Urinary bladder (tissue), 4 donors: ENCODE results near the gene CDC42EP5. TPM values are rescaled to one million over a fixed set of nuclear protein-coding genes. Genes with fewer than 3 reads are reported as not detected.

Source experiments
- DNase-seq: peaks from one replicate; pipeline ENCODE4 v3.0.0-alpha.2; 2015; ENCODE audit errors: extremely low spot score
- H3K27ac ChIP-seq: one replicate; pipeline ENCODE4 v1.5.1; 2013; ENCODE audit warnings: low read depth, mild to moderate bottlenecking, moderate library complexity
- H3K36me3 ChIP-seq: one replicate; pipeline ENCODE4 v1.6.1; 2013; ENCODE audit warnings: mild to moderate bottlenecking, moderate library complexity; ENCODE audit not compliant: insufficient read depth
- H3K4me1 ChIP-seq: one replicate; pipeline ENCODE4 v1.6.1; 2013; ENCODE audit warnings: mild to moderate bottlenecking, moderate library complexity; ENCODE audit not compliant: insufficient read depth
- H3K4me3 ChIP-seq: one replicate; pipeline ENCODE4 v1.5.1; 2013; ENCODE audit warnings: low read depth, low read length
- WGBS: extraction: QIAGEN DNeasy Blood & Tissue Kit; methylation state at CpG from one replicate; pipeline ENCODE4 v1.1.7; 2013; 5-methylcytosine and 5-hydroxymethylcytosine counted together
- polyA plus RNA-seq: library from polyadenylated mRNA; stranded (reverse); fragments of 200-250 nt; gene quantifications from one replicate; pipeline ENCODE4 v1.2.3, GENCODE V29; 2013
- total RNA-seq: library from RNA; depleted of rRNA; stranded (reverse); fragments of >200 nt; gene quantifications from one replicate; pipeline ENCODE4 v1.2.3, GENCODE V29; 2014
- donor health status: healthy with polysubstance abuse.
- donor health status: healthy.

The CDC42EP5 gene
- total and polyA plus RNA-seq, 2 donors, result 31.4 to 42.4 TPM

DNA sequence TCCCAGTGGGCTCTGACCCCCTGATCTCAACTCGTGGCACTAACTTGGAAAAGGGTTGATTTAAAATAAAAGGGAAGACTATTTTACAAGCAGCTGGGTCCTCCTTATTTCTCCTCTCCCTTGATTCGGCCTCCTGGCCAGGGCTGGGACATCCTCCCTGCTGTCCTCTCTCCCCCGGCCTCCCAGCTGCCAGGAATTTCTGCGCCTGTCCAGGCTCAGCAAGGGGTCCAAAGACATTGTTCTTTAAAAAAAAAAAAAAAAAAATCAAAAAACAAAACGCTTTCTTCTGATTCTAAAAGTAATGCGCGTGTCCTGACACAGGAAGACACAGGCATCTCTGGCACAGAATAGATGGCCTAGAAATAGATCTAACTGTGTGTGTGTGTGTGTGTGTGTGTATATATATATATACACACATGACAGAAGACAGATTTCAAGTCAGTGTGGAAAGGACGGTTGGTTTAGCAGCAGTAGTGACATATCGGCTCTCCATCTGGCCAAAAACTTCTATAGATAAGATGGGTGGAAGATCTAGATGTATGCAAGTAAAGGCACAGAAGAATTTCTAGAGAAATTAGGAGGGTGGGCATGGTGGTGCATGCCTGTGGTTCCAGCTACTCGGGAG, 36.4 kb downstream of the CDC42EP5 start:
- WGBS, result 68% methylated on average over 10 of the region's 10 CpGs
- Histone ChIP-seq H3K27ac (no peak overlapping the region), H3K36me3 (no peaks in the 10 kb centered on the region), H3K4me3 (no peak overlapping the region), H3K4me1 (no peaks in the 10 kb centered on the region)
- no peak for DNase-seq

DNA sequence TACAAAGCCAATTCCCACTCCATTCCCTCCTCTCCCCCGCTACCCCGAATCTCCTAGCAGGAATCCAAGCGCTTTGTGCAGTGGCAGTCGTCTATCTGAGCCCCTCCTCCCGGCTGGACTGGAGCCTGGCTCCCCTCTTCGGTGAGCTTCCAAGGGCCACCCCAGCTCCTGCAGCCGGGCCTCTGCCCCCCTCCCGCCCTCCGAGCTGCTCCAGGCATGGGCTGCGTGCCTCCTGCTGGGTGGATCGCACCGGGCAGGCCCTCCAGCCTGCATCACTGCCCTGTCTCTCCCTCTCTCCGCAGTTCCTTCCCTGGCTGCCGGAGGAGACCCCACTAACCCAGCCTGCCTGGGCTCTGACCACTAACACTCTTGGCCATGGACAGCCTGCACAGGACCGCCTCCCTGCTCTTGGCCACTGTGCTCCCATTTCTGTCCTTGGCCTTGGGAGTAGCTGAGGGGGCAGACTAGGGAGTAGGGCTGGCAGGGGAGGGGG, 37.0 kb downstream of the CDC42EP5 start:
- 30% methylated on average over 15 of the region's 15 CpGs for WGBS
- Histone ChIP-seq H3K4me1 (no peaks in the 10 kb centered on the region), H3K36me3 (no peaks in the 10 kb centered on the region), H3K4me3 (no peak overlapping the region), H3K27ac (no peak overlapping the region)
- DNase-seq, result no peak

DNA sequence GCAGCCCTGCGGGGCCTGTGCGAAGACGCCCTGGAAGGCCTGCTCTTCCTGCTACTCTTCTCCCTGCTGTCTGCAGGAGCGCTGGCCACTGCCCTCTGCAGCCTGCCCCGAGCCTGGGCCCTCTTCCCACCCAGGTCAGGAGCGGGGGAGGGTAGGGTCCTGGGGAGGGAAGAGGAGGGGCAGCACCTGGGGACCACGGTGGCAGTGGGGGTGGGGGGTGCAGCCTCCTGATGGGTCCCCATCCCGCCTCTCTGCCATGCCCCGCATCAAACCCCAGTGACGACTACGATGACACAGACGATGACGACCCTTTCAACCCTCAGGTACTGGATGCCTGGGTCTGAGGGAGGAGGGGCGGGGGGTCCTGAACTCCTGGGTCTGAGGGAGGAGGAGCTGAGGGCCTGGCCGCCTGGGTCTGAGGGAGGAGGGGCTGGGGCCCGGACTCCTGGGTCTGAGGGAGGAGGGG, 37.5 kb downstream of the CDC42EP5 start:
- Histone ChIP-seq H3K27ac (no peak overlapping the region), H3K4me3 (no peak overlapping the region), H3K36me3 (no peaks in the 10 kb centered on the region), H3K4me1 (no peaks in the 10 kb centered on the region)
- DNase-seq, result no peak
- 23% methylated on average over 16 of the region's 16 CpGs for WGBS

DNA sequence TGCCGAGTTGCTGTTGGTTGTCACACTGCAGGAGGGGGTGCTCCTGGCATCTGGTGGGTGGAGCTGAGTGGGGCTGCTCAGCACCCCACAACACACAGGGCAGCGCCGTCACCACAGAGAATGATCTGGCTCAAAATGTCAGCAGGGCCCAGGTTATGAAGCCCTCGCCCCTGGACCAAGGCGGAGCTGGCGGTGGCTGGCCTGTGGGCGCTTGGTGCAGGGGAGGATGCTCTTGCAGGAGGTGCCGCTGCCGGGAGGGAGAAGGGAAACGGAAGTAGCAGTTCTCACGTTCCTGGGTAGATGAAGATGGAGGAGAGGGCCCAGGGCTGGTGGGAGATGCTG, 38.3 kb downstream of the CDC42EP5 start:
- Histone ChIP-seq H3K4me1 (no peaks in the 10 kb centered on the region), H3K27ac (no peak overlapping the region), H3K36me3 (no peaks in the 10 kb centered on the region), H3K4me3 (no peak overlapping the region)
- DNase-seq, result no peak
- WGBS, result 48% methylated on average over 11 of the region's 11 CpGs

DNA sequence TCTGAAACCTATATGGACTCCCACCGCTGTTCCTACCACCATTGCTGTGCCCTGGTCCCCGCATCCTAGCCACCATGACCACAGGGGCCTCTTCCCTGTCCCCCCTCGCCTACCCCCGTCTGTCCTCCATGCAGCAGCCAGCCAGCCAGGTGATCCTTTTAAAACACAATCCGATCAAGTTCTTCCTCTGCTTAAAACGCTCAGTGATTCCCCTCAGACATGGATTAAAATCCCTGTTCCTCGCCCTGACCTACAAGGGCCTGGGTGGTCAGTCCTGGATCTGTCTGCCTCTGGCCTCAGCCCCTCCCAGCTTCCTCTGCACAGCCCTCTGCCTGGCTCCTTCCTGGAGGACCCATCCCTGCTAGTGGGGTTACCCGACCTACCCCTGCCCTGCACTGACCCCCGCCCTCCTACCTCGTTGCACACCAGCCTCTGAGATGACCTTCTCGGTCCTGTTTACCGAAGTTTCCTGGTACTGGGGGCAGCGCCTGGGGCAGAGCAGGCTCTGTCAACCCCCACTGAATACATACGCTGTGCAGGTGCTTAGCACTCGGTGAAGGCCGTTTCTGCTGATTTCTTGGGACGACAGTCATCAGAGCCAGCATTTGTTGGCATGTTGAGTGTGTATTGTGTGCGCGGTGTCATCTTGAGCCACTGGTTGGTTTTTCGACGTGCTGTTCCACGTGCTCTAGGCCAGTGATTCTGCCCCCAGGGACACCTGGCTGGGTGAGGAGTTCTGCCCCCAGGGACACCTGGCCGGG, 38.8 kb downstream of the CDC42EP5 start:
- no peak for DNase-seq
- 54% methylated on average over 23 of the region's 23 CpGs for WGBS
- H3K36me3 ChIP-seq, result no peaks in the 10 kb centered on the region
- no peak overlapping the region for H3K27ac ChIP-seq
- no peaks in the 10 kb centered on the region for H3K4me1 ChIP-seq
- H3K4me3 ChIP-seq, result no peak overlapping the region

DNA sequence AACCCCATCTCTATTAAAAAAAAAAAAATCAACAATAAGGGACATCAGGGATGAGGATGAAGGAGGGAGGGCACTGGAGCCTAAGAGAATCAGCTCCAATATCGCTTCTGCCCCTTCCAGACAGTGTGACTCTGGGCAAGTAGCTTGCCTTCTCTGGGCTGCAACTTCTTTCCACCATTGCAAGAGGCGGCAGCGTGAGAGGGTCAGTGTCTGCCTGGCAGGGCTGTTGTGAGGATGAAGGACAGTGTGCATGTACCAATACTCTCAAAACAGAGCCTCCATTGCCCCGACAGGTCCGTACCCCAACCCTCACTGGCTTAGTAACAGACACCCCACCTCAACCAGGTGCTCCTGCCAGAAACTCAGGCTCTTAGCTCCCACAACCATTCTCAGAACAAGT, 39.4 kb downstream of the CDC42EP5 start:
- no peak overlapping the region for H3K27ac ChIP-seq
- no peak for DNase-seq
- WGBS, result 93% methylated on average over 5 of the region's 5 CpGs
- no peaks in the 10 kb centered on the region for H3K36me3 ChIP-seq
- H3K4me1 ChIP-seq, result no peaks in the 10 kb centered on the region
- H3K4me3 ChIP-seq, result no peak overlapping the region

DNA sequence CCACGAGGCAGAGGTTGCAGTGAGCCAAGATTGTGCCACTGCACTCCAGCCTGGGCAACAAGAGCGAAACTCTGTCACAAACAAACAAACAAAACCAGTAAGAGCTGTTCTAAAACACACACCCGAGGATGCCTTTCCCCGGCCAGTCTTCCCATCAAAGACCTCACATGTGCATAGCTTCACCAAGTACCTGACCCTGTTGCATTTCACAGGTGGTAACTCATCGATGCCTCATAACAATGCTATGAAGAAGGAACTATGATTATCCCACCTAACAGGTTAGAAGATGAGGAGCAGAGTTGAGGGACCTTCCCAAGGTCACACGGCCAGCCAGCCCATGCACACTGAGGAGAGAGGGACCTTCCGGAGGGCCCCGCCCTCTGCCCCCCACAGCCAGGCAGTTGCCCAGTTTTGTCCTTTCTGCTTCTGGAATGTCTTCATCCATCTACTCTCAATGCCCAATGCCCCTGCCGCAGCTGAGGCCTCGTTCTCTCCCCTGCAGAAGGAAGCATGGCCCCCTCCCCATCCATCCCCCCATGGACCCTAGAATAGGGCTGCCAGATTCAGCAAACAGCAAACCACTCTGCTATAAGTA, 40.9 kb downstream of the CDC42EP5 start:
- no peak for DNase-seq
- Histone ChIP-seq H3K4me1 (no peaks in the 10 kb centered on the region), H3K4me3 (no peak overlapping the region), H3K36me3 (no peaks in the 10 kb centered on the region), H3K27ac (no peak overlapping the region)
- WGBS, result 73% methylated on average over 10 of the region's 10 CpGs

DNA sequence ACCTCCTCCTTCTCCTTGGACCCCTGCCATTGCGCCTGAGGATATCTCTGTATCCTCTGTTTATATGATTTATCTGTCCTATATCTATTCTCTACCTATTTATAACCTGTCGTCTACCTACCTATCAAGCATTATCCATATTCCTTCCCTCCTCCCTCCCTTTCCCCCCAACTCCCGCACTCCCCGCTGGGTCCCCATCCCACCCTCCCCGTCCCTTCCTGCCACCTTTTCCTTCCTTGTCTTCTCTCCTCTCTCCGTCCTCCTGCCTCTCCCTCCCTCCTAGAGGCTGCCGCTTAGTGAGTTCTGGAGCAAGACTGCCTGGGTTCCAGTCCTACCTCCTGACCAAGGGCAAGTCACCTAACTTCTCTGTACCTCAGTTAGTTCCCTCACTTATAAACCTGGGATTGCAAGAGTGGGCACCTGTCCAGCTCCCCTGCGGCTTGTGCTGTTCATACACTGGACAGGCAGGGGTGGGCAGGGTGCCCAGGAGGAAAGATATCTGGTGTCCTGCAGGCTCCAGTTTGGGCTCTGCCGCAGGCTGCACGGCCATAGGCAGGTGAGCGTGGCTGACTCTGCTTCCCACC, 41.7 kb downstream of the CDC42EP5 start:
- 19% methylated on average over 11 of the region's 11 CpGs for WGBS
- H3K4me3 ChIP-seq, result no peak overlapping the region
- H3K36me3 ChIP-seq, result no peaks in the 10 kb centered on the region
- no peaks in the 10 kb centered on the region for H3K4me1 ChIP-seq
- H3K27ac ChIP-seq, result no peak overlapping the region
- no peak for DNase-seq

DNA sequence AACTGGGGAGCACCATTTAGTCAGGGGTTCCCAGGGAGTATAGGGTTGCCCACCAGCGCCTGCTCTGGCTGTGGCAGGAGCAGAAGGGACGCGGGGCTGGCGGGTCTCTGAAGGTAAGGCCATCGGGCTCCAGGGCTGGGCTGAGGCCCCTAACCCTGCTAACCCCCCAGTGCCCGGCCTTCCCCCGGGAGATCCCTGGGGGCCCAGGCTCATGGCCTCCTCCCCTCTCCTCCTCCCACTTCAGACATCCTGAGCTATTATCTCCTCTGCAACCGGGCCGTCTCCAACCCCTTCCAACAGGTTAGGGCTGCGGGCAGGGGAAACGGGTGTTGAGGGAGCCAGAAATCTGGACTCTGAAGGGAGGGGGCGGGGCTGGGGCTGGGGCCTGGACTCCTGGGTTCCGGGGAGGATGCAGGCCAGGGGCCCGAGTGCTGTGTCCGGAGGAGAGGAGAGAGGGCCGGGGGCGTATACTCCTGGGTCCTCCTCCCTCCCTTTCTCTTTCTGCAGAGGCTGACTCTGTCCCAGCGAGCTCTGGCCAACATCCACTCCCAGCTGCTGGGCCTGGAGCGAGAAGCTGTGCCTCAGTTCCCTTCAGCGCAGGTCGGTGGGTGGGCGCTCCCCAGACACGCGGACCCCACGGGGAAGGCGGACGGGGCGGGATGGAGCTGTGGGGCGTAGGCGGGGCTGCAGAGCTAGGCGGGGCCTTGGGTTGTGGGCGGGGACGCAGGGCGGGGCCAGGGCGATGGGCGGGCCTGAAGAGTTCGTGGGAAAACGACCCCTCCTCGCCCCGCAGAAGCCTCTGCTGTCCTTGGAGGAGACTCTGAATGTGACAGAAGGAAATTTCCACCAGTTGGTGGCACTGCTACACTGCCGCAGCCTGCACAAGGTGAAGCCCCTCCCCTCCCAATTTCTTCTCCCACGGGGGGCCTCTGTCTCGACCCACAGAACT, 42.5 kb downstream of the CDC42EP5 start:
- WGBS, result 6% methylated on average over 43 of the region's 43 CpGs
- H3K4me3 ChIP-seq, result no peak overlapping the region
- H3K4me1 ChIP-seq, result no peaks in the 10 kb centered on the region
- H3K36me3 ChIP-seq, result no peaks in the 10 kb centered on the region
- no peak for DNase-seq
- no peak overlapping the region for H3K27ac ChIP-seq

DNA sequence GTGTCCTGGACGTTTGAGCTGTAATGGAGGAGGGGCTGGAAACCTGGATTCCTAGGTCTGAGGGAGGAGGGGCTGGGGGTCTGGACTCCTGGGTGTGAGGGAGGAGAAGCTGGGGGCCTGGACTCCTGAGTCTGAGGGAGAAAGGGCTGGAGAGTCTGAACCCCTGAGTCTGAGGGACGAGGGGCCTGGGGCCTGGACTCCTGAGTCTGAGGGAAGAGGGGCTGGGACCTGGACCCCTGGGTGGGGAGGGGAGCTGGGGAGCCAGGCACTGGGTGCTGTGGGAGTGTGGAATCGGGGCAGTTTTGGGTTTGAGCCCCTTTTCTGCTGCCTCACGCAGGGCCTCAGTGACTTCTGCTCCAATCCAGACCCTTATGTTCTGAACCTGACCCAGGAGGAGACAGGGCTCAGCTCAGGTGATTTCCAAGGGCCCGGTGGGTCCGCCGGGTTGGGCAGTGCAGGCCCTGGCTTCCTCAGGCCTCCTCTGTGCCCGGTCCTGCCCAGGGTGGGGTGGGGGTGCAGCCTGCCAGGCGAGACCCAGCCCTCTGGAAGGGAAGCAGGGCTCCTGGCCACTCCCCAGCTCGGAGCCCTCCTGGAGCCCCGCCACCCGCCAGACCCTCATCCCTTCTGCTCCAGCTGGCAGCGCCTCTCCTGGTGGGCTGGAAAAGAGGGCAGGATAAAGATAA, 43.4 kb downstream of the CDC42EP5 start:
- 41% methylated on average over 13 of the region's 13 CpGs for WGBS
- H3K4me3 ChIP-seq, result no peak overlapping the region
- no peaks in the 10 kb centered on the region for H3K4me1 ChIP-seq
- H3K36me3 ChIP-seq, result no peaks in the 10 kb centered on the region
- H3K27ac ChIP-seq, result no peak overlapping the region
- no peak for DNase-seq

DNA sequence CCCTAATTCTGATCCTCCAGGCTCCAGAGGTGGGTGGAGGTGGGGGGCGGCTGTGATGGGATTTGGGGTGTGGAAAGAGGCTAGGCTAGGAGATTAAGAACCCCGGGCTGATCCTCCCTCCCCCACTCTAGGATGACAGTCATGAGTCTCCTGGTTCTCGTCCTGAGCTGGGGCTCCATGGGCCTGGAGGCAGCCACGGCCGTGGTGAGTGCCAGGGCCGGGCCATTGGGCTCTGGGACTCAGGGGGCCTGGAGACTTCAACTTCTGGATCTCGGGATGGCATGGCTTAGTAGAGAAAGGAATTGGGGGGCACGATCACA, 44.0 kb downstream of the CDC42EP5 start:
- WGBS, result 36% methylated on average over 8 of the region's 8 CpGs

DNA sequence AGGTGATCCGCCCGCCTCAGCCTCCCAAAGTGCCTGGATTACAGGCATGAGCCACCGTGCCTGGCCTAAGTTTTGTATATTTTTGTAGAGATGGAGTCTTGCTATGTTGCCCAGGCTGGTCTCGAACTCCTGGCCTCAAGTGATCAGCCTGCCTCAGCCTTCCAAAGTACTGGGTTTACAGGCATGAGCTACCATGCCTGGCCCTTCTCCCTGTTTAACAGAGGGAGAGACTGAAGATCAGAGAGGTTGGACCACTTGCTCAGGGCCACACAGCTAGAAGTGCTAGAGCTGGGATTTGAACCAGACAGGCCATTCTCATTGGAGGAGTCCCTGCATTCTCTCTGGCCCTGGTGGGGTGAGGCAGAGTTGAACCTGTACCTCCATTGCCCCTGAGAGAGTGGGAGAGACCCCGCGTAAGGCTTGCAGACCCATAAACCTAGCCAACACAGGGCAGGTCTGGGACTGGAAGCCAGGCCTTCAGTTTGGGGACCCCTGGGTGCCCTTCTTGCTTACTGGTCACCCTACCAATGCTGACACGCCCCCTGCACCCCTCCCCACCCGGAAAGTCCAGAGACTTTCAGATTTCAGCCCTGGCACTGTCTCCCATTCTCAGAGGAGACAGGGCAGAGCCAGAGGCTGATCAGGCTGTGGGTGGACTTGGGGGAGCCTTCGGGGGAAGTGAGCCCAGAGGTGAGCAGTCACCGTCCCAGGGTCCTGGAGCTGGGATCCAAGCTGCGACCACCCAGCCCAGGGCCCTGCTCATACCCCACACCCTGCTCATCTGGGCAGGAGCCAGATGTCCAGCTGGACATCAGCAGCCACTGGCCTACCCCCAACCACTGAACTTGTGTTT, 44.5 kb downstream of the CDC42EP5 start:
- DNase-seq, result no peak
- H3K4me1 ChIP-seq, result no peaks in the 10 kb centered on the region
- H3K27ac ChIP-seq, result no peak overlapping the region
- WGBS, result 70% methylated on average over 11 of the region's 11 CpGs
- no peaks in the 10 kb centered on the region for H3K36me3 ChIP-seq
- no peak overlapping the region for H3K4me3 ChIP-seq

More for the DNA sequence above, 44.0 kb downstream of the CDC42EP5 start:
- Histone ChIP-seq H3K4me1 (no peaks in the 10 kb centered on the region), H3K36me3 (no peaks in the 10 kb centered on the region), H3K4me3 (no peak overlapping the region), H3K27ac (no peak overlapping the region)
- DNase-seq, result no peak
